Frontal cortex (tissue), 4 donors: ENCODE results near the gene SUV39H2. TPM values are rescaled to one million over a fixed set of nuclear protein-coding genes. Genes with fewer than 3 reads are reported as not detected.
"Not testable (repeated sequence)": the region's sequence is repeated elsewhere in the genome, so short reads cannot be mapped to it uniquely, and the experiment has no call there.

Experiments used
- DNase-seq, 2 donors: peaks; one replicate each; pipeline ENCODE4 v3.0.0; 2012; ENCODE audit warnings: low spot score in 2 of 2
- FAIRE-seq: peaks from 2 replicates; lab custom pipeline; 2012; peaks lifted over from hg19 to GRCh38; lab: Jason Lieb, UNC
- total RNA-seq: library from RNA; depleted of rRNA; stranded (reverse); fragments of >200 nt; gene quantifications from one replicate; pipeline ENCODE4 v1.2.3, GENCODE V29; 2014
- donor health status: control.
- donor health status: control.
- donor health status: control.

Gene SUV39H2
- total RNA-seq, 1 donor from 2014 or later: 34.6 TPM

GRCh38 chr10:14925268-14925667, 46.6 kb downstream of the SUV39H2 start:
- DNase-seq: no peak
- FAIRE-seq: no peak

- FAIRE-seq: no peak
- DNase-seq: no peak
Observed at GRCh38 chr10:14926061-14926470, 47.4 kb downstream of the SUV39H2 start.

GRCh38 chr10:14926722-14927416, 48.2 kb downstream of the SUV39H2 start:
- DNase-seq: no peak
- no peak for FAIRE-seq

- FAIRE-seq (no peak), DNase-seq (no peak)
Observed at GRCh38 chr10:14930610-14931009, 51.9 kb downstream of the SUV39H2 start.

- FAIRE-seq (no peak), DNase-seq (no peak)
Observed at GRCh38 chr10:14936584-14936983, 57.9 kb downstream of the SUV39H2 start.

GRCh38 chr10:14938971-14939370, 60.3 kb downstream of the SUV39H2 start:
- FAIRE-seq, DNase-seq: not testable (repeated sequence)

- not testable (repeated sequence) for FAIRE-seq, DNase-seq
Observed at GRCh38 chr10:14942147-14942949, 63.7 kb downstream of the SUV39H2 start.

- not testable (repeated sequence) for FAIRE-seq, DNase-seq
Observed at GRCh38 chr10:14942950-14943338, 64.3 kb downstream of the SUV39H2 start.

- no peak for DNase-seq
- no peak for FAIRE-seq
Observed at GRCh38 chr10:14945108-14945507, 66.4 kb downstream of the SUV39H2 start.

- FAIRE-seq (no peak), DNase-seq (no peak)
Observed at GRCh38 chr10:14947268-14947667, 68.6 kb downstream of the SUV39H2 start.

- no peak for FAIRE-seq
- DNase-seq: no peak
Observed at GRCh38 chr10:14949291-14949690, 70.6 kb downstream of the SUV39H2 start.

GRCh38 chr10:14952851-14953423, 74.3 kb downstream of the SUV39H2 start:
- FAIRE-seq: no peak
- no peak for DNase-seq

GRCh38 chr10:14953424-14954000, 74.8 kb downstream of the SUV39H2 start:
- peak in 1 of 2 donors; percentile 54 for DNase-seq
- no peak for FAIRE-seq

Other genes with a start within 250 kb of the SUV39H2 start
- gene FAM107B, start 104.0 kb upstream of the SUV39H2 start, total RNA-seq: 77.9 TPM
- gene CDNF, start 40.8 kb upstream of the SUV39H2 start, total RNA-seq: 0.82 TPM
- 14.7 TPM for gene HSPA14, start 40.6 kb upstream of the SUV39H2 start, total RNA-seq
- 31.4 TPM for gene MSANTD7, start 40.6 kb upstream of the SUV39H2 start, total RNA-seq
- 8.2 TPM for gene DCLRE1C, start 75.2 kb downstream of the SUV39H2 start, total RNA-seq
- not detected for gene MEIG1, start 80.5 kb downstream of the SUV39H2 start, total RNA-seq
- 0.41 TPM for gene OLAH, start 165.1 kb downstream of the SUV39H2 start, total RNA-seq
- 10.6 TPM for gene ACBD7, start 209.9 kb downstream of the SUV39H2 start, total RNA-seq
- gene RPP38, start 218.5 kb downstream of the SUV39H2 start, total RNA-seq: 6.9 TPM